Lower lobe of right lung (tissue), 2 donors: ENCODE results near the gene GRM8. TPM values are rescaled to one million over a fixed set of nuclear protein-coding genes. Genes with fewer than 3 reads are reported as not detected.

Experiments used
- ATAC-seq, 2 donors: fragments of 200-7000 bp; cut with Tn5 transposase; one replicate each; pipeline ENCODE4 v1.9.1; 2020 to 2022; ENCODE audit warnings: mild to moderate bottlenecking in 2 of 2, moderate library complexity in 2 of 2
- DNase-seq: peaks from one replicate; pipeline ENCODE4 v3.0.0-alpha.2; 2020
- H3K27ac ChIP-seq: fragments of 200-600 bp; one replicate; pipeline ENCODE4 v1.8.0; 2022
- H3K27me3 ChIP-seq: fragments of 200-600 bp; one replicate; pipeline ENCODE4 v1.8.0; 2022; ENCODE audit warnings: low read depth
- H3K36me3 ChIP-seq: fragments of 200-600 bp; one replicate; pipeline ENCODE4 v1.8.0; 2022; ENCODE audit warnings: mild to moderate bottlenecking
- H3K4me1 ChIP-seq: fragments of 200-600 bp; one replicate; pipeline ENCODE4 v1.8.0; 2022
- H3K4me3 ChIP-seq: fragments of 200-600 bp; one replicate; pipeline ENCODE4 v1.8.0; 2022; ENCODE audit warnings: mild to moderate bottlenecking
- H3K9me3 ChIP-seq: fragments of 200-600 bp; one replicate; pipeline ENCODE4 v1.8.0; 2022
- intact Hi-C: fragments of 100-400 bp; cut with DNase I; formaldehyde crosslinking; loops from one replicate; pipeline ENCODE4 v1.11.0; 2022
- total RNA-seq: library from RNA; stranded (reverse); fragmentation: NEBNext Ultra II Directional; extraction: Animal tissue kit (Norgen Biotek cat#: 25700); gene quantifications from one replicate; pipeline ENCODE4 v1.2.1, GENCODE V29; 2021
- TF ChIP-seq, protein P1 (sequence below): fragments of 200-600 bp; IDR thresholded peaks from one replicate; pipeline ENCODE4 v1.8.0; 2022; ENCODE audit warnings: antibody characterized with exemption, mild to moderate bottlenecking
- donor health status: DM: no; HTN: yes; CAD: no; lungs with severe emphysema.

The GRM8 gene
- total RNA-seq, 1 donor from 2014 or later, result not detected

DNA sequence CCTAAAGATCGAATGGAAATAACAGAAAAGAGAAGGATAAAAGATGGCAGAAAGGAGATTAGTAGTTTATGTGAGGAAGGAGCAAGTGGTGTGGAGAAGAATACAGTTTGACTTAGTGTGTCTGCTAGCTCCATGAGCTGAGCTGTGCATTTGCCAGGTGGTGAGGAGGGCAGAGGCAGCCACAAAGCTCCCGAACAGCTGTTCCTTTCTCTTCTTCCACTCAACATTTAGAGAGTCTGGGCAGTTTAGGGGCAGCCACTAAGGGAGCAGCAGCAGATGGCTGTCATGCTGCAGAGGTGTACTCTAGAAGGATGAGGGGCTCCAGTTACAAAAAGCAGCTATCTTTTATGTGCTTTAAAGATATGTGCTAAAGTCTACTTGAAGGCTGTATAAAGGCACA, 674.4 kb downstream of the GRM8 start:
- TF ChIP-seq, protein P1, sequence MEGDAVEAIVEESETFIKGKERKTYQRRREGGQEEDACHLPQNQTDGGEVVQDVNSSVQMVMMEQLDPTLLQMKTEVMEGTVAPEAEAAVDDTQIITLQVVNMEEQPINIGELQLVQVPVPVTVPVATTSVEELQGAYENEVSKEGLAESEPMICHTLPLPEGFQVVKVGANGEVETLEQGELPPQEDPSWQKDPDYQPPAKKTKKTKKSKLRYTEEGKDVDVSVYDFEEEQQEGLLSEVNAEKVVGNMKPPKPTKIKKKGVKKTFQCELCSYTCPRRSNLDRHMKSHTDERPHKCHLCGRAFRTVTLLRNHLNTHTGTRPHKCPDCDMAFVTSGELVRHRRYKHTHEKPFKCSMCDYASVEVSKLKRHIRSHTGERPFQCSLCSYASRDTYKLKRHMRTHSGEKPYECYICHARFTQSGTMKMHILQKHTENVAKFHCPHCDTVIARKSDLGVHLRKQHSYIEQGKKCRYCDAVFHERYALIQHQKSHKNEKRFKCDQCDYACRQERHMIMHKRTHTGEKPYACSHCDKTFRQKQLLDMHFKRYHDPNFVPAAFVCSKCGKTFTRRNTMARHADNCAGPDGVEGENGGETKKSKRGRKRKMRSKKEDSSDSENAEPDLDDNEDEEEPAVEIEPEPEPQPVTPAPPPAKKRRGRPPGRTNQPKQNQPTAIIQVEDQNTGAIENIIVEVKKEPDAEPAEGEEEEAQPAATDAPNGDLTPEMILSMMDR, result no peak
- Histone ChIP-seq H3K27me3 (no peaks in the 10 kb centered on the region), H3K4me3 (no peak overlapping the region), H3K27ac (no peak overlapping the region), H3K4me1 (no peaks in the 10 kb centered on the region), H3K9me3 (no peaks in the 10 kb centered on the region), H3K36me3 (no peaks in the 10 kb centered on the region)
- no peak for ATAC-seq
- intact Hi-C loops, result no loop called here
- no peak for DNase-seq

DNA sequence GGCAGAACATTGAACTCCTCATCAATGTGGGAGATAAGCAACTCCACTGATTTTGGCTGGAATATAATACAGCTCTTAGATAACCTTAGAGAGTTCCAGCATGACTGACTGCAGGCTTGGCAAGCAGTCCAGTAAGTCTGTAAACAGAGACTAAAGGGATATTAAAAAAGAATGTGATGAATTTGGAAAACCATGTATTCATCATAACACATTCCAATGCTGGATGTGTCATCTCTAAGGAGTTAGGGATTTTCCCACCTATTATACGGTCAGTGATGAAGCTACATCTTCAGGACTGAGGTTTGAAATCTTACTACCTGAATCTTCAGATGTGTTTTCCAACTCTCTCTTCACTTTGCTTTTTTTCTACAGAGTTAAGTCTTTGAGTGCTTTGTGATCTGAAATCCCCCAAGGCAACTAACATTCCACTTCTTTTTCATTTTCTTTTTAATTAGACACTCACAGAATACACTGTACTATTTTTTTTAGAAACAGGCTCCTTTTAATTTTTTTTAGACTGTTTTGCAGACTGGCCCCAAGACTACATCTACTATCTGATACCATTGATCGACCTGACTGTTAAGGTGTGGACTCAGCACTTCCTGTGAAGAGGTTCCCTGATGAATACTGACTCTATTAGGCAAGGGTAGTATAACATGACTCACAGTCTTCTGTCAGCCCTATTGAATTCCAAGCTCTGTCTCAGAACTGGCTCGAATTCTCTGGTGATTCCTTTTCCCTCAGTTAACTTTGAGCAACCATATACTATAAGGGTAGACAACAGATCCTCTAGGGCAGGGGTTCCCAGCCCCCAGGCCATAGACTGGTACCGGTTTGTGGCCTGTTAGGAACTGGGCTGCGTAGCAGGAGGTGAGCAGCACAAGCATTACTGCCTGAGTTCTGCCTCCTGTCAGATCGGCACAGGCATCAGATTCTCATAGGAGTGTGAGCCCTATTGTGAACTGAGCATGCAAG, 678.2 kb downstream of the GRM8 start:
- DNase-seq, result no peak
- TF ChIP-seq, protein P1, result no peak
- no peaks in the 10 kb centered on the region for H3K27me3 ChIP-seq
- no peaks in the 10 kb centered on the region for H3K4me1 ChIP-seq
- no peak overlapping the region for H3K27ac ChIP-seq
- no peak overlapping the region for H3K4me3 ChIP-seq
- ATAC-seq, result no peak
- intact Hi-C loops, result no loop called here
- H3K36me3 ChIP-seq, result no peaks in the 10 kb centered on the region
- H3K9me3 ChIP-seq, result no peaks in the 10 kb centered on the region

DNA sequence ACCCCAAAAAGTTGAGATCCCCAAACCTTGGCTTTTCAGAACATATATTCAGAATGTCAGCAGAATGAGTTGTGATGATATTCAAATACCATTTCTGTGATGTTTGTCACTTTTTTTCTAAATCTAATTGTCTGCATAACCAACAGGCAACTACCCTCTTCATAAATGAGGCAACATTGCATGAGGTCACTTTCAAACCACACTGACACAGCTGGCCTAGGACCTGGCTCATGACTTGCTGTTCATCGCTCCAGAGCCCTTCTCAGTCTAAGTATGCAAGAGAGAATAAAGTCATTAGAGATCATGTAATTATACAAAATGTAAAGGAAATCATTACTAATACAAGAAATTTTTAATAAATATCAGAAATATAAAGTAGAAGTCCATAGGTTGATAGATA, 681.9 kb downstream of the GRM8 start:
- DNase-seq (no peak), ATAC-seq (no peak)
- H3K4me1 ChIP-seq, result no peaks in the 10 kb centered on the region
- H3K4me3 ChIP-seq, result no peak overlapping the region
- no peak overlapping the region for H3K27ac ChIP-seq
- no peaks in the 10 kb centered on the region for H3K36me3 ChIP-seq
- no peaks in the 10 kb centered on the region for H3K27me3 ChIP-seq
- intact Hi-C loops, result no loop called here
- no peaks in the 10 kb centered on the region for H3K9me3 ChIP-seq
- TF ChIP-seq, protein P1, result no peak

DNA sequence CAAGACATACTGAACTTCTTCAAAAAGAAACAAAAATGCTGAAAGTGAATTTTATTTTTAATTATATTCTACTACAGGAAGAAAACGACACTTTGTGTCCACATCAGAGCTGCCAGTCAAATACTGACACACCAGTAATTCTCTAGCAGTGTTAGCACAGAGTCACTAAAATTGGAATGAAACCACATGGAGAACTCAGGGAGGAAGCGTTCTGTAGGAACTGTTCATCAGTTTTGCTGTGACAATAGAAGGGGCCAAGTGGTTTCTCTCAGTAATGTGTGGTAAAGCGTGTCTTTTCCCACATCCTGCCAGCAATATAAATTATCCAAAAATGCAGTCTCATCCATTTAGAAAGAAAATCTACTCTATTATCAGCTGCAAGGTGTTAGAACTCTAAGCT, 683.3 kb downstream of the GRM8 start:
- DNase-seq, result no peak
- intact Hi-C loops, result no loop called here
- ATAC-seq, result no peak

DNA sequence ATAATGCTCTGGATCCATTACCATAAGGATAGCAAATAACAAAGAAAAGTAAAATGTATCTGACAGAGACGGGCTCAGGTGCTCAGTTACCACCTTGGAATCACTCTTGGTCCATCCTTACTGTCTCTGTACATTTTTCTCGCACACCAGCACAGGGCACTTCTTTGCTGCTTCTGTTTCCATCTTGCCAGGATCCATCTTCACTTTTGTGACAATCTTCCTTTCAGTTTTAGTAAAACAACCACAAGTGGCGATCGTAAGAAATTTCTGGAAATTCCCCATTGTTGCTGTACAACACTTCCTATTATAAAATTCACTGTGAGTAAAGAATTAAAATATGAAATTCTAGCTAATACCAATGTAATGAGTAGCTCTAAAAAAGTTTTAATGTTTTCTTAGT, 695.5 kb downstream of the GRM8 start:
- DNase-seq (no peak), ATAC-seq (no peak)
- Histone ChIP-seq H3K4me3 (no peak overlapping the region), H3K4me1 (no peaks in the 10 kb centered on the region), H3K36me3 (no peaks in the 10 kb centered on the region), H3K9me3 (no peaks in the 10 kb centered on the region), H3K27me3 (no peaks in the 10 kb centered on the region), H3K27ac (no peak overlapping the region)
- TF ChIP-seq, protein P1, result no peak
- intact Hi-C loops, result no loop called here

More for the DNA sequence above, 683.3 kb downstream of the GRM8 start:
- H3K4me1 ChIP-seq, result no peaks in the 10 kb centered on the region
- no peaks in the 10 kb centered on the region for H3K27me3 ChIP-seq
- TF ChIP-seq, protein P1, result no peak
- no peaks in the 10 kb centered on the region for H3K9me3 ChIP-seq
- H3K4me3 ChIP-seq, result no peak overlapping the region
- H3K36me3 ChIP-seq, result no peaks in the 10 kb centered on the region
- no peak overlapping the region for H3K27ac ChIP-seq
